ENCODE results near the gene KCNK13.
"Not testable (repeated sequence)": the region's sequence is repeated elsewhere in the genome, so short reads cannot be mapped to it uniquely, and the experiment has no call there.

Gene KCNK13

DNA sequence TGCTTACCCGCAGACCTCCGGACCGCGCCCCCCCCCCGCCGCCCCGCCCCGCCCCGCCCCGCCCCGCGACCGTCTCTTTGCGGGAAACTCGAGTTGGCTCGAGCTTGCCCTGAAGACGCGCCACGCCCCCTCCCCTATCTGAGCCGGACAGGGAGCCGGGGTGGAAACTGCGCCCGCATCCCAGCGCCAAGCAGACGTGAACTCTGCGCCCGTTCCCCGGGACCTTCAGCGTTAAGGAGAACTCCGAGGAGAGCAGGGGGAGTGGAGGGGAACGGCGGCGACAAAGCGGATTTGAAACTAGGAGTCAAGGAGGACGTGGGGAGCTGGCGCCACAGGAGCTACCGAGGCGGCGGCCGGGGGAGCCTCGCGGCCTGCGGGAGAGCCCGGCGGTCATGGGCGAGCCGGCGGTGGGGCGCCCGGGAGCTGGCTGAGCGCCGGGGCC, at the start of gene KCNK13:
TSS of gene KCNK13 (plus strand) at position 310 of the 442 bp plus-strand sequence. CDS start 212 bp downstream, outside the sequence.
- no peak for DNase-seq

DNA sequence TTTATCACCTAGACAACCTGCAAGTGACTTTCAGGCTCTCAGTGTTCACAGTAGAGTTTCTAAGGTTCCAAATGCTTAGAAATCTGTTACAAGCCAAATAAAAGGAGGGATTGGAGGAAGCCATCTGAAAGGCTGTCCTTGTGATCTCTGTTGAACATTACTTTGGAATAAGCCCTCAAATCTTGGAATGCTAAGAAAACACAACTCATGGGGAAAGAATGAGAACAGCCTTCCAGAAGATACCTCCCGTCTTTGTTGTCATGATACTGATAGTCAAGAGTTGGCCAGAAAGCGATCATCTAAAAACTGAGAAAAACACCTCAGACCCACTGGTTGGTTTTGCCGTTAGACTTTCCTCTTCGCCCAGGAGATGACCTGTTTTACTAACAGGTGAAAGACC, 44.4 kb upstream of the KCNK13 start:
- no peak for DNase-seq

DNA sequence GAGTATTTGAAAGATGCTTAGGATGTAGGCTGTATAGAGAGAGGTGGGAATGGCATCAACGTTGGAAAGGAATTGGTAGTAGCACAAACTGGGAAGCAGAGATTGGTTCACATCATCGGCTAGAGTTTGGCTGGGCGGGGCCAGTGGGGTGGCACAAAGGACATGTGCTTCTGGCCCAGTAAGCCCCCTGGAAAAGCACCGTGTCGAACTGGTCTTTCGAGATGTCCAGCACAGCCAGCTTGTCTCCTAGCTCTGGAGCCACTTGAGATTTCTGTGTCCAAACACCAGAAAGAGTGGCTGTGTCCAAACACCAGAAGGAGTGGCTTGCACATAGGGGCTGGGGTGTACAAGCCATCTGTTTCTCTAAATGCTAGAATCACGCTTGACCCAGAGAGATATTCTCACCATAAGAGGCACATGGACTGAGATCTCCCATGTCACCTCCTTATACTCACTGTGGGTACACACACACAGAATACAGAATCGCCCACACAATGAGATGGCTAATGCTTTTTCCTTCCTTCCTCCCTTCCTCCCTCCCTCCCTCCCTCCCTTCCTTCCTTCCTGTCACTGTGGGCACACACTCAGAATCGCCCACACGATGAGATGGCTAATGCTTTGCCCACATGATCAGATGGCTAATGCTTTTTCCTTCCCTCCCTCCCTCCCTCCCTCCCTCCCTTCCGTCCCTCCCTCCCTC, 41.8 kb upstream of the KCNK13 start:
- DNase-seq, result no peak

DNA sequence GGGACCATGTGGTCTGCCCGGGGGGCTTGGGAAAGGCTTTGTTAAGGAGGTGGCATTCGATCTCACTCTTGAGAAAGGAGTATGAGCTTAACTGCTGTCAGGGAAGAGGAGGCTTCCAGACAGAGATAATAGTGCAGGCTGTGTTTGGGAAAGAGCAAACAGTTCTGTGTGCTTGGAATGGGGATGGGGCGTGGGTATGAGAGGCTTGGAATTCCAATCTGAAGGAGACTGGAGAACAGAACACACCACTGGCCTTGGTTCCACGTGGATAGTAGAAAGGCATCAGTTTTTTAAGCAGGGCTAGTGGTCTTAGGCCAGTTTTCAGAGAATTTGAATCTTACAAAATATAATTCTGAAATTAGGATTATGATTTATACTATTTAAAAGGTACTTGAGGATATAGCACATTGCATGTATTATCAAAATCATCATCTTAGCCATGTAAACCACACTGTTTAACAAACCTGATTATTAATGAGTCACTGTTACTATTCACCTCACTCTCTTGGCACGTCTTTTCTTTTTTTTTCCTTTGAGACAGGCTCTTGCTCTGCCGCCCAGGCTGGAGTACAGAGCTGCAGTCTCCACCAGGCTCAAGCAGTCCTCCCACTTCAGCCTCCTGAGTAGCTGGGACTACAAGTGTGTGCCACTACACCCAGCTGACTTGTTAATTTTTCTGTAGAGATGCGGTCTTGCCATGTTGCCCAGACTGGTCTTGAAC, 38.5 kb upstream of the KCNK13 start:
- no peak for DNase-seq

DNA sequence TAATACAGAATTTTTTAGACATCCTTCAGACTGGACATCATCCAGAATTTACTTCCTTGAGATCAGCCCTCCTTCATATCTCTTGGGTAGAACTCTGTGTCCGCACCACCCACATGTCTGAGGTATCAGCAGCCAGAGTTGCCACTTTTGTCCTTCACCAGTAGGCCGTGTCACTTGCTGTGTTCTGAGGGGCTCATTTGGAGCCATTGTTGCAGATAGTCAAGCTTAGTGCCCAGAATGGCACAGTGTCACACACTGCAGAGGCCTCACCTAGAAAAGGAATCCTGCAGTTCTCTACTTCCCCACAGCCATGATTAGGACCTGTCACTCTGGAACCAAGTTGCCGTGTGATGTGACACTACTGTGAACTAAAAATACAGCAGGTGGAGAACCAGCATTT, 36.9 kb upstream of the KCNK13 start:
- no peak for DNase-seq

DNA sequence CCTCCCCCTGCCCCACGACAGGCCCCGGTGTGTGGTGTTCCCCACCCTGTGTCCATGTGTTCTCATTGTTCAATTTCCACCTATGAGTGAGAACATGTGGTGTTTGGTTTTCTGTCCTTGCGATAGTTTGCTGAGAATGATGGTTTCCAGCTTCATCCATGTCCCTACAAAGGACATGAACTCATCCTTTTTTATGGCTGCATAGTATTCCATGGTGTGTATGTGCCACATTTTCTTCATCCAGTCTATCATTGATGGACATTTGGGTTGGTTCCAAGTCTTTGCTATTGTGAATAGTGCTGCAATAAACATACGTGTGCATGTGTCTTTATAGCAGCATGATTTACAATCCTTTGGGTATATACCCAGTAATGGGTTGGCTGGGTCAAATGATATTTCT, 35.2 kb upstream of the KCNK13 start:
- not testable (repeated sequence) for DNase-seq

DNA sequence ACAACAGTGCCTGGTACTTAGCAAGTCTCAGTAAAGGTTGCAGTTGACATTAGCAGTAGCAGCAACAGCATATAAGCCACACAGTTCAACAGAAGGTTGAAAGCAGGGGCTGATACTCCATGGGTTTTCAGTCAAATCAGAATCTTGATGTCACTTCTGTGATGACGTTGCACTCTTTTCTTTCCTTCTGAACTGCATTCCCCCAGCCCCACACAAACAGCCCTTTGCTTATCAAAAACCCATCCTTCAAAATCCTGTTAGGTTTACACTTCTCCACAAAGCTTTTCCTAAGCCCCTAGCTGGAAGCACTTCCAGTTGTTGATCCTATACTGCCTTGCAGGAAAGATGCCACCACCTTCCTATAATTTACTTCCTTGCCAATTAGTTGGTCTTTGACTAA, 34.0 kb upstream of the KCNK13 start:
- DNase-seq, result no peak

DNA sequence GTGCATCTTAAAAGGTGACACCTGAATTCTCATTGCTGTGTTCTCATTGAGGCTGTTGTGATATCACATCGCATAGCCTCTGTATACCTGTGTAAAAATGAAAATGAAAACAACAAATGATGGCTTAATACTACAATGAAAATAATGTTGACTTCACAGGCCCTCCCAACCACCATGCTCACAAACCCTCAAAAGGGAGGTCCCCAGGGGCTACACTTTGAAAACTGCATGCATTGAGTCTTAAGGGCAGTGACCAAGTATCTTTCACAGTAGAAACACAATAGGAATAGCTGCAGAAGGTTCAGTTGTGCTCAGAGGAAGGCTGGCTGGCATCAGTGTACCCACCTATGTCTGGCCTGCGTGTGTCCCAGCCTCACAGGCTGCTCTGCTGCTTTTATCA, 27.6 kb upstream of the KCNK13 start:
- no peak for DNase-seq

DNA sequence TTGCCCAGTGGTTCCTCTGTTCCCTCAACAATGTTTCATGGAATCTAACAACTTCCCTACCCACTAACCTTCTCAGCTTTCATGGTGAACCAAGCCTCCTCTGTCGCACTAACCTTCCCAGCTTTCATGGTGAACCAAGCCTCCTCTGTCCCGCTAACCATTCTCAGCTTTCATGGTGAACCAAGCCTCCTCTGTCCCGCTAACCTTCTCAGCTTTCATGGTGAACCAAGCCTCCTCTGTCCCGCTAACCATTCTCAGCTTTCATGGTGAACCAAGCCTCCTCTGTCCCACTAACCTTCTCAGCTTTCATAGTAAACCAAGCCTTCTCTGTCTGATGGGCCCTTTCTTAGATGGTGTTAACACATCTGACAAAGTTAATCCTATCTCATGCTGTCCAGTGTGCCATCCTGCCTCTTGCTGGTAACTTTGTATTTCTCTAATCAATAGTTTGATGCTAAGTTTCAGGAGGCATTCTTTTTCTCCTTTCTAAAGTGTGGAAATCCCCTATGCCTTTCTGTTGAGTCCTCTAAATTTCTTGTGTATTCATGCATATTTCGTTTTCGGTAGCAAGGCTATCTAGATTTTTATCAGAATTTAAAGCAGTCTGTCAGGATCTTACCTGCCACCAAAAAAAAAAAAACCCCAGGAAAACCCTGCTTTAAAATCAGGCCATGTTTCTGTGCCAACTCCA, 26.8 kb upstream of the KCNK13 start:
- no peak for DNase-seq

DNA sequence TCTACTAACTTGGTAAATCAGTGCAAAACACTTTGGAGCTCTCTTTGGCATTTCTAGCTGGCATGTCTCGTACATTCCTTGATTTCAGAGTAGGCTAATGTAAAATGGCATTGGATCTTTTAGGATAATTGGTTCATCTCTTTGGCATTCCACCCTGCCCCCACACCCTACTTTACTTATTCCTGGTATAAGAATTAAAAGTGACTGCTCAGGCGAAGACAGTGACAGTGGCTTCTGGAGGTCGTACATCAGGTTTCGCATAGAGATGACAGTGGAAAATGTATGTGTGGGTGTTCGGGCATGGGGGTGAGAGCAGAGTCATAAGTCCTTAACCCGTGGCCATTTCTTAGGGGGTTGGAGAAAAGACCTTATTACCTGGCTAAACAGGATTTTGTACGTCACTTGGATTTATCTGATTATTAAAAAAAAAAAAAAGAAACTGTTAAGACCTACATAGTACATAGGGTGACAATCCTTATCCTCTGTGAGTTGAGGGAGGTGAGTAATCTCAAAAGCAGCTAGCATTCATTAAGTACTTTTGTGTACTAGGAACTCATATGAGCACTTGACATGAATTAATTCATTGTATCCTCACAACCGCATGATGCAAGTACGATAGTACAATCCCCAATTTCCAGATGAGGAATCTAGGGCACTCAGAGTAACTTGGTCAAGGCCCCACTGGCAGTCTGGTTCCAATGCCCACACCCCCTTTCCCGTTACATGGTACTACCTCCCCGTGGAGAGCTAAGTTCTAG, 22.4 kb upstream of the KCNK13 start:
- no peak for DNase-seq

DNA sequence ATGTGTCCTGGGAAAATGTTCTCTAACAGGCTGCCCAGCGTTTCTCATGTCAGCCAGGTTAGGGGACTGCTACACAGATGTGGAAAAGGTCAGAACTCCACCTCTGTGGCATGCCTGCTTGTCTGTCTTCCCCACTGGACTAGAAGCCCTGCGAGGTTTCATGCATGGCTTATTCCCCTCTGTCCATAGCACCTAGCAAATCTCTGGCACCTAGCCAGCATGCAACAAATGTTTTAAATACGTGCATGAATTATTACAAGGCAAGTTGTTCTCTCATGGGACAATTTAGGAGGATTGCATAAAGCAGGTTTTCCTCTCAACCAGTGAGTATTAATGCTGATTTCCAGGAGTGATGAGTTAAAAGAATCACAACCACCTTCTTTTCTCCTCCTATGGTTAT, 21.4 kb upstream of the KCNK13 start:
- no peak for DNase-seq

DNA sequence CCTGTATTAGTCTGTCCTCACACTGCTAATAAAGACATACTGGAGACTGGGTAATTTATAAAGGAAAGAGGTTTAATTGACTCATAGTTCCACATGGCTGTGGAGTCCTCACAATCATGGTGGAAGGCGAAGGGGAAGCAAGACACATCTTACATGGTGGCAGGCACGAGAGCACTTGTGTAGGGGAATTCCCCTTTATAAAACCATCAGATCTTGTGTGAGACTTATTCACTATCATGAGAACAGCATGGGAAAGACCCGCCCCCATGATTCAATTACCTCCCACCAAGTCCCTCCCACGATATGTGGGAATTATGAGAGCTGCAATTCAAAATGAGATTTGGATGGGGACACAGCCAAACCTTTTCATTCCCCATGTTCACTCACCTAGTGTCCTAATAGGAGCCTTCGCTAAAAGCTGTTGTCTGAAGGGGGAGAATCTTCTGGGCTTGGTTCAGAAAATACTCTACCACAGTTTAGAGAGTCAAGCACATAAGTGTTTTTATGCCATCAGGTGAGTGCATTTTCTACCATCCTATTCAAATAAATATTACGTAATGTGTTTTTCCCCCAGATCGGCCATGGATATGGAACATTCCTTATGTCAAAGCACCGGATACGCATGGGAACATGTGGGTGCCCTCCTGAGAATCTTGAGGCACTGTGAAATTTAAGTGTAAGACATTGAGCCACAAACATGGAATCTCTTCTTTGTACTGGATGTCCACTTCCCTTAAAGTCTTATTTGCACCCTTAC, 19.1 kb upstream of the KCNK13 start:
- no peak for DNase-seq

DNA sequence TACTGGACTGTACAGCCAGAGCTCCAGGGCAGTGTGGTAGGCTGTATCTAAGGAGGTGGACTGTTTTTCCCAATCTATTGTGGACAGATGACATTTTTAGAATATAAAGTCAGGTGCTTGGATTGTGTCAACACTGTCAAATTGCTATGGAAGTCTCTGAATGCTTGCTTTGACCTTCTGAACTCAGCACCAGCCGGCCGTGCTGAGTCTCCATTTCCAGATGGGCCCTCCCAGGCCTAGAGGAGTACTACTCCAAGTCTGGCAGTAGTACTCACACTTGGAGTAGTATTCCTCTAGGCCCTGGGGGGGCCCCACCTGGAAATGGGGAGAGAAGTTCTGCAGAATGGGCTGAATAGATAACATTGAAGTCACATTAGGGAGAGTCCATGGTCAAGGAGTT, 16.2 kb upstream of the KCNK13 start:
- DNase-seq, result no peak

DNA sequence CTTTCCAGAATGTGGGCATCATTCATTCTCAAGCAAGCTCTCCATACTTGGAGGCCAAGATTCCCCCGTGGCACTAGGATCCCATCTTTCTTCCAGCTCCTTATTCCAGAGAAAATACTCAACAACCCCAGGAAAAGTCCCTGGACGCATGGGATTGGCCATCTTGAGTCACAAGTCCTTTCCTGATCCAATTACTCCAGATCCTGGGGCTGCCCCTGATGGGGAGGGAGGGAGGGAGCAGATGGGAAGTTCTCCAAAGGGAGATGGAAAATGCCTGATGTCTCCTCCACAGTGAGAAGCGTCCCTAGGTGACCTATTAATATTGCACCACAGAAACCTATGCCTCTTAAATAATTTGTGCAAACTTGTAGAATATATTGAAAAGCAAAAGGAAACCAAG, 12.4 kb upstream of the KCNK13 start:
- DNase-seq, result no peak

DNA sequence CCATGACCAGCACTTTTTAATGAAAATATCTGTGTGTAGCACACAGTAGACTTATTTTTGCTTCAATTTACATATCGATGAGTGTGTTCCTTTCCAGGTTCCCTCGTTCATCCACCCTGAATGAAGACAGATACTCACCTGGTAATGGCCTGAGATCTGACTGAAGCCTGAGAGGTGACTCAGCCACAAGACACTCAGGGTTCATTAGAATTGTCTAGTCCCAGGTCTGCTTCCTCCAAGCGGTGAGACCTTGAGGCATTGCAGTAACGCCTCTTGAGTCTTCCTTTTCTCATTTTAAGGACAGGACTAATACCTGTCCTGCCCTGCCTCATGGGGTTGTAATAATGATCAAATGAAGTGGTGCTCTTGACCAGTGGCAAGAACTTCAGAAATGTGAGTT, 11.5 kb upstream of the KCNK13 start:
- DNase-seq, result no peak

DNA sequence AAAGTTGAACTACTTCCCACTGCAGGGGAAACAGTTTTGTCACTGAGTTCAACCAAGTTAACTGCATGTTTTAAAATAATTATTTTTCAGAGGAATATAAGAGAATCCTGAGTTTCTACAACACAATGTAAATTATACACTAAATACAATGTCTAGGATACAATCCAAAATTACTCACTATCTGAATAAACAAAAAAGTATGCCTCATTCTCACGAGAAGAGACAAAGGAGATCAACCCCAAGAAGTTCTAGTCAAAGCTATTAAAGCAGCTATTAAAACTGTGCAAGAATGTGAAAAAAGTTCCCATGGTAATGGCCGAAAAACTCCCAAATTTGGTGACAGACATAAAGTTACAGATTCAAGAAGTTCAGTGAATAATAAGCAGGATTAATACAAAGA, 8.8 kb upstream of the KCNK13 start:
- no peak for DNase-seq

DNA sequence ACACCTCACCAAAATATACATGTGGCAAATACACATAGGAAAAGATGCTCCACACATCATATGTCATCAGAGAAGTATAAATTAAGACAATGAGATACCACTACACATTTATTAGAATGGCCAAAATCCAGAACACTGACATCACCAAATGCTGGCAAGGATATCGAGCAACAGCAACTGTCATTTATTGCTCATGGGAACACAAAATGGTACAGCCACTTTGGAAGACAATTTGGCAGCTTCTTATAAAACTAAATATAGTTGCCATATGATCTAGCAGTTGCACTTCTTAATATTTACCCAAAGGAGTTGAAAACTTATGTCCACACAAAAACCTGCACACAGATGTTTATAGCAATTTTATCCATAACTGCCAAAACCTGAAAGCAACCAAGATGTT, 7.0 kb upstream of the KCNK13 start:
- no peak for DNase-seq

DNA sequence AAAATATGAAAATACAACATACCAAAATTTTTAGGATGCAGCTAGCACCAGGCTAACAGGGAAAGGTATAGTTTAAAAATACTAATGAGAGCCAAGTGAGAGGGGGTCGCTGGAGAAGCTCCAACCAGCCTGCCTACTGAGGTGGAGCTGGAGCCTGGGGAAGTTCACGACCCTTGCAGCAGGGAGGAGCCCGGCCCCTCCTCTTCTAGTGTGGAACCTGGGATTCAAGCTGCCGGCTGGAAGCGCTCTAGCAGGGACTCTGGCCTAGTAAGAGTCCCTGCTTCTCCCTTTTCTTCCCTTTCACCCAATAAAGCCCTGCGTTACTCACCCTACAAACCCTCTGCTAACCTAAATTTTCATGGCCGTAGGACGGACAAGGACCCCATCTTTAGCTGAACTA, 5.0 kb upstream of the KCNK13 start:
- DNase-seq, result no peak

DNA sequence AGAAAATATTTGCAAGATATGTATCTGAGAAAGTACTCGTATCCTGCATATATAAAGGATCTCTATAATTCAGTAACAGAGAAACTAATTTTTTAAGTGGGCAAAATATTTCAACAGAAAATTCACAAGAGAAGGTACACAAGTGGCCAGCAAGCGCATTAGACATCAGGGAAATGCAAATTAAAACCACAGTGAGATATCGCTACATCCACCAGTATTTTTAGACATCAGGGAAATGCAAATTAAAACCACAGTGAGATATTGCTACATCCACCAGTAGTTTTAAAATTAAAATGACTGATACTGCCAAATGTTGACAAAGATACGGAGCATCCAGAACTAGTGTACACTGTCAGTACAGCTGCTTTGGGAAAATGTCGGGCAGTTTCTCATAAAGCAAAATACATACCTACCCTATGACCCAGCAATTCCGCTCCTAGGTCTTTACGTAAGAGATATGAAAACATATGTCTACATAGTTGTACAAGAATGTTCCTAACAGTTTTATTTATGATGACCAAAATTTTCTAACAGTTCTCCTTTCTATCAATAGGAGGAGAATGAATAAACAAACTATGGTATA, 2.8 kb upstream of the KCNK13 start:
- DNase-seq, result no peak

DNA sequence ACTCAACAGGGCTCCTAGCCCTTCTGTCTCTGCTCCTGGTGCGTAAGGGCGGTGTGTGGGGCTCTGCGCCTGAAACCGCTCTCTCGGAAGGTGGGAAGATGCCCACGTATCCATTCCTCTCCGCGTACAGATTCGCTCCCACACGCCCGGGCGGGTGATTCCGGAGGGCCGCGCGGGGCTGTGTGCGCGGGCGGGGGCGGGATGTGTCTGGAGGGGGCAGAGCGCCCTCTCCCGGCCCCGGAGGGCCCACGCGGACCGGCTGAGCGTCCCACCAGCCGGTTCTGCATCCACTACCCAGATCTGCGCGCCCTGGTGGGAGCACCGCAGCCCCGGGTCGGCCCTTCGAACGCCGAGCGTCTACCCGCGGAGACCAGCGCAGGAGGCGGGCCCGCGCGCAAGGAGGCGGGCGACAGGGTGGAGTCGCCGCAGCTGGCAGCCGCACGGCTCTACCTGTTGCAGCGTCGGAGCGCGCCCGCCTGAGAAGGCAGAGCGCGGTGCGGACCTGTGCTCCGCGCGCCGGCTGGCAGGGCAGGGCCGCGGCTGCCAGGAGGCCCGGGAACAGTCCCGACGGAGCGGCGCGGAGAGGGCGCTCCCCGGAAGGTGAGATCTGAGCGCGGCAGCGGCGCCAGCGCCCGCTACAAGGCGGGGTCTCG, 1.4 kb upstream of the KCNK13 start:
- no peak for DNase-seq

DNA sequence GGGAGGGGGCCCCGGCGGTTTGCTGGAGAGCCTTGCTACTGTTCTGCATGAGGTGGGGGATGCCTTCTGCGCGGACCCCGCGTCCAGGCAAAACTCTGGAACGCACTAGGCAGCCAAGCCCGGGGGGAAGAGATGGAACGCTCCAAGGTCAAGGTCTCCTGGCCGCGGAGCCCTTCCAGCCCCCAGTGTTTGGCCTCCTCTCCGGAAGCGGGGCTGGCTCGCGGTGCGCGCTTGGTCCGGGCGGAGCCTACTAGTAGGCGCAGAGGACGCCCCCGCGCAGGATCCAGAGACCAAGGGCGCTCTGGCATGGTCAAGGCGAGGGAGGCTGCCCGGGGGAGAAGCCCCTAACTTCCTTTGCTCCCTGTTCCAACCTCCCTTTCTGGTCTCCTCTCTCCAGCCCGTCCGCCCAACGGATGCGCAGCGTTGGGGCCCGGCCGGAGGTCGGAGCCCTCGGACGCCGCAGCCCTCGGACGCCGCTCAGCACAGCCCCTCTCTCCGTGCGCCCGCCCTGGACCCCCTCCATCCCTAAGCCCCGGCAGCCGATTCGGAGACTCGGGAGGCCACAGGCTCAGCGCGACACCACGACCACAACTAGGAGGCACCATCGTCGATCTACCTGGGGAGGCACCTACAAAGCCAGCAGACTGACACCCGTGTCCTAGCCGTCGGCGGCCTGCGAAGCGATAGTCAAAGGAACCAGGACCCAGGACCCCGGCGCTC, 669 bp upstream of the KCNK13 start:
- no peak for DNase-seq

Measured in NK-92 treated with Interleukin-12 subunit alpha and Interleukin-12 subunit beta, amount 100 ng/mL, for 24 hours (cell line).